Mesodermal cell (in vitro differentiated cells): ENCODE results near the gene AKAP13.

Experiments used
- H3K27ac ChIP-seq: 2 replicates; pipeline ENCODE4 v1.7.0; 2013; ENCODE audit warnings: mild to moderate bottlenecking, low read depth, low read length, moderate library complexity; ENCODE audit not compliant: severe bottlenecking
- H3K36me3 ChIP-seq: 2 replicates; pipeline ENCODE4 v1.7.1; 2013; ENCODE audit warnings: mild to moderate bottlenecking, low read length, moderate library complexity; ENCODE audit not compliant: control insufficient read depth, insufficient read depth
- H3K4me1 ChIP-seq: one replicate; pipeline ENCODE4 v1.7.1; 2013; ENCODE audit warnings: mild to moderate bottlenecking, low read length; ENCODE audit not compliant: insufficient read depth, control insufficient read depth, poor library complexity, severe bottlenecking
- H3K4me3 ChIP-seq: 2 replicates; pipeline ENCODE4 v1.7.0; 2013; ENCODE audit warnings: low read length, control low read depth, mild to moderate bottlenecking; ENCODE audit not compliant: insufficient read depth, poor library complexity, severe bottlenecking; ENCODE audit errors: extremely low read depth
- H3K9me3 ChIP-seq: 2 replicates; pipeline ENCODE4 v1.7.1; 2013; ENCODE audit warnings: mild to moderate bottlenecking, low read length, moderate library complexity; ENCODE audit not compliant: control insufficient read depth
- WGBS, 2 experiments: methylation state at CpG; one replicate each; pipeline ENCODE4 v1.1.5; 2013; ENCODE audit warnings: missing lambda C conversion rate in 2 of 2; ENCODE audit not compliant: insufficient coverage in 2 of 2; 5-methylcytosine and 5-hydroxymethylcytosine counted together

The AKAP13 gene

DNA sequence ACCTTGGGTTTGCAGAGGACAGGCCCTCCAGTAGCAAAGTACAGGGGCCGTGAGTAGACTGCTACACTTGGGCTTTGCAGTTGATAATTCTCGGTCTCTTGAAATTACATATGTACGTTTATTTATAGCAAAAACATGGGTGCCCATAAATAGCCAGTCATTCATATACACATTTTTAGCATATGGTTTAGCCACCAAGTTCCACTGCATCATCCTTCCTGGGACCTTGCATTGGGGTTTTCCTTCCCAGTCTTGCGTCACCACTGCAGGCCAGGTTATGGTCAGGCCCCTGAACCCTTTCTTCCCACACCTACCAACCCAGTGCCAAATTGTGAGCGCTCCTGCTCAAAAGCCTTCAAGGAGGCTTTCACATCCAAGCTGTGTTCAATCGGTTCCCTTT is 401.7 kb downstream of the AKAP13 start:
- Histone ChIP-seq H3K36me3 (peaks cover 3% of the 10 kb centered on the region), H3K4me3 (no peak overlapping the region), H3K27ac (no peak overlapping the region), H3K4me1 (peaks cover 17% of the 10 kb centered on the region), H3K9me3 (no peaks in the 10 kb centered on the region)
- WGBS, 2 experiments, result 92 to 93% methylated on average over 4 to 6 of the region's 6 CpGs

DNA sequence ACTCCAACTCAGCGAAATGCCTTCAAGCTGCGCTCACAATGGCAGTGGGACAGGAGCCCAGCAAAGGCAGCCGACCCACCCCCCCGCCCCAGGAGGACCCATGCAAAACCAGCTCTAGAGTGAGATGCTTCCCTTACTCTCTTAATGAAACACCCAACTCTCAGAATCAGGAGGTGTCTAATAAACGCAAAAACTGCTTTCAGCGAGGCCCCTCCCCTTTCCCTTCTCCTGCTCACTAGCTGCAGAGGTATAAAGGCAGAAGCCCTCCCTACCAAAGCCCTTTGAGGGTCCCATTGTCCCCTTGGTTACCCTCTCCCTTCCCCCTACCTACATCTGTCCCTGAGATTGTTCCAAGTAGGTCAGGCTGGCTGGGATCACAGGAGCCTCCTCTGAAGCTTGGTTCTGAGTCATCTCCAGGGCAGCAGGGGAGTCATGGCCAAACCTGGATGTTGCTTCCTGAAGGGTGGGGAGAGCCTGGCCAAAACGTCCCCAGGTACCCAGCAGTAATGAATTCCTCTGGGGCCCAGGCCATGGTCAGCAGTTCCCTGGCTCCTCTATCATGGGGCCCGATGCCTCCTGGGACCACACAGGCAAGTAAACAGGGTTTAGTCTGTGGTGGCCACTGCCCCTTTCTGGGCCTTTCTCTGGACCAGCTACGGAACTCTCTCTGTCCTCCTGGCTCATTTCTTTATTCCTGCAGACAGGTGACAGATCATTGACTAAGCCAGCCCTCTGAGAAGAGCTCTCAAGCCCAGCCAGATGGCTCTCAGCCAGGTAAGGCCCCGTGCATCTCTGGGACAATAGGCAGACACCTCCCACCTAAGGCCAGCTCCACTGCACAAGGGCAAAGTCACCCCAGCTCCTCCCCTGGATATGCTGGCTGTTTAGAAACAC is 405.7 kb downstream of the AKAP13 start:
- H3K9me3 ChIP-seq, result no peaks in the 10 kb centered on the region
- no peak overlapping the region for H3K4me3 ChIP-seq
- H3K36me3 ChIP-seq, result peaks cover 3% of the 10 kb centered on the region
- peaks cover 20% of the 10 kb centered on the region for H3K4me1 ChIP-seq
- 65 to 66% methylated on average over 6 to 9 of the region's 10 CpGs for WGBS, 2 experiments
- H3K27ac ChIP-seq, result peak overlapping the region; percentile 73

DNA sequence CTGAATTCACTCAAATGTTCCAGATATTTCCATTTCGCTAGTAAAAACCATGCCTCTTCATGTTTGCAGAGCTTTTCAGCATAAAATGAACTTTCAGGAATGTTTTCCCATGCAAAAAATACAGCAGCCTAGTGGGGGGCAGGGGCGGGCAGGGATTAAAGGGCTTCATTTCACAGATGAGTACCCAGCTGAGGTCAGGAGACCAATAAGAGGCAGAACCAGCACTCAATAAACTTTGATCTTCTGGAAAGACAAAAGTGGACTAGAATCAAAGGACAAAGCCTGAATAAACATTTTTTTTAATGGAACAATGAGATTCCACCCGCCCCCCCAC is 406.3 kb downstream of the AKAP13 start:
- Histone ChIP-seq H3K4me1 (peaks cover 20% of the 10 kb centered on the region), H3K27ac (no peak overlapping the region), H3K36me3 (peaks cover 3% of the 10 kb centered on the region), H3K9me3 (no peaks in the 10 kb centered on the region), H3K4me3 (no peak overlapping the region)
- WGBS, 2 experiments, result 93 to 100% methylated on average over 2 of the region's 3 CpGs

DNA sequence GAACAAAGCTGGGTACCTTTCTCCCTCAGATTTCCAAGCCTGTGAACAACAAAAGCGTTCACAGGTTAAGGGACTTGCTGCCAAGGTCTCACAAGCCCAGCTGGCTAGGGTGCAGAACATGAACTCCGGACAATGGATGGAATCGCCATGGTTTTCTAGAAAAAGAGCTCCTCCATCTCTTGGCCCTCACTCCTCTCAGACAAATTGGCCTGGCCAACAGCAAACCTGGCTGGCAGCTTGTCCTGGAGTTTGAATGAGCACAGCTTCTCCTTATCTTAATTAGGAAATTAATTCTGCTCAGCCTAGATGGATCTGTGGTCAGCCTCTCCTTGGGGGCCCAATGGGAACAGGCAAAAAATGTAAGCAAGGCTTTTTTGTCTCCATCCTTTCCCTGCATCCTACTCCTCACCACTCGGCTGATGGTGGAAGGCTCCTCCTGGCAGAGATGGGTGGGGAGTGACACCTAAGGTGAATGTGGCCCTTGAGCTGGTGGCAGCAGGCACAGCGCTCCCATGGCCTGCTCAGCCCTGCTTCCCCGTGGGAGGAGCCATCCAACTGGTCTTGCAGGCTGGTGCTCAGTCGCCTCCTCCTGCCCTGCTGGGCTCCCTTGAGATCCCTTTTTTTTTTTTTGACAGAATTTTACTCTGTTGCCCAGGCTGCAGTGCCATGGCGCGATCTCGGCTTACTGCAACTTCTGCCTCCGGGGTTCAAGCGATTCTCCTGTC is 408.5 kb downstream of the AKAP13 start:
- peaks cover 3% of the 10 kb centered on the region for H3K36me3 ChIP-seq
- H3K27ac ChIP-seq, result no peak overlapping the region
- peaks cover 20% of the 10 kb centered on the region for H3K4me1 ChIP-seq
- no peak overlapping the region for H3K4me3 ChIP-seq
- H3K9me3 ChIP-seq, result no peaks in the 10 kb centered on the region
- WGBS, 2 experiments, result 90 to 91% methylated on average over 9 to 11 of the region's 12 CpGs

DNA sequence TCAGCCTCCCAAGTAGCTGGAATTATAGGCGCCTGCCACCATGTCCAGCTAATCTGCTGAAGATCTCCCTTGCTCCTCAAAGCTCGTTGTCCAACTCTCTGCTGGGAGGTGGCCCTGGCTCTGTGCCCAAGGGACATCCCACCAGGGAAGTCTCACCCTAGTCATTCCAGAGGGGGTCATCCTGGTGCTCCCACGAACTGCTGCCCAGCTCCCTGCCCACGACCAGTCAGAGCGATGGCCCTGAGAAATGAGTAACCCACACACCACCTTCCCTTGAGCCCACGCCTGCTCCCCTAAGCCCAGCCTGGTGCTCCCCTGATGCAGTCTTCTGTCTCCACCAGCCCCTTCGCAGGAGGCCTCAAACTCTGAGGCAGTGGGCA is 409.1 kb downstream of the AKAP13 start:
- Histone ChIP-seq H3K4me3 (no peak overlapping the region), H3K4me1 (peaks cover 20% of the 10 kb centered on the region), H3K27ac (no peak overlapping the region), H3K36me3 (peaks cover 3% of the 10 kb centered on the region), H3K9me3 (no peaks in the 10 kb centered on the region)
- 97 to 98% methylated on average over 5 to 6 of the region's 7 CpGs for WGBS, 2 experiments

DNA sequence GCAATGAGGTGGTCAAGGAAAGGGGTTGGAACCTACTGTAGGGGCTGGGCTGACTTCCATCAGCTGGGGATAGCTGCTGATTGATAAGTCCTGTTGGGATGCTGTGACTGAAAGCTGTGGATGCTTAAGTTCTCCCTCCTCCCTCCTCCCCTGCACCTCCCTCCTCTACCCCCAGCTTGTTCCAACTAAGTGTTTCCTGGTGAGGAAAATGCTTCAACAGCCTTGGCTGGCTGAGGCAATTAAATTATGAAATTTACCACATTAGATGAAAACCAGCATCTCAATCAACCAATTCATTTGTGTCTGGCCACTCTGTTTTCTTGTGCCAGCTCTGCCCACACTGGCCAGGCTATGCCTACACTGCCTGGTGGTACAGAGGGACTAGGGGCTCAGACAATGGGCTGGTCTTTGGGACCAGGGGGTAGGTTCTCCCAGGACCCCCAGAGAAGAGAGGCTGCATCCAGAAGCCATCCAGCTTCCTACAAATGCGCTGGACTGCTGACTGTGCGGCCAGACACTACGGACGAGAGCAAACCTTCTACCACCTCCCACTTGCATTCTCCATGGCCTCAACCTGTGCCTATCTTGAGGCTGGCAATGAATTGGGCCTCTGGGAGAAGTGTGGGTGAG is 411.8 kb downstream of the AKAP13 start:
- peaks cover 5% of the 10 kb centered on the region for H3K4me1 ChIP-seq
- H3K36me3 ChIP-seq, result peaks cover 3% of the 10 kb centered on the region
- 97 to 100% methylated on average over 2 to 4 of the region's 4 CpGs for WGBS, 2 experiments
- H3K27ac ChIP-seq, result no peak overlapping the region
- H3K4me3 ChIP-seq, result no peak overlapping the region
- no peaks in the 10 kb centered on the region for H3K9me3 ChIP-seq

DNA sequence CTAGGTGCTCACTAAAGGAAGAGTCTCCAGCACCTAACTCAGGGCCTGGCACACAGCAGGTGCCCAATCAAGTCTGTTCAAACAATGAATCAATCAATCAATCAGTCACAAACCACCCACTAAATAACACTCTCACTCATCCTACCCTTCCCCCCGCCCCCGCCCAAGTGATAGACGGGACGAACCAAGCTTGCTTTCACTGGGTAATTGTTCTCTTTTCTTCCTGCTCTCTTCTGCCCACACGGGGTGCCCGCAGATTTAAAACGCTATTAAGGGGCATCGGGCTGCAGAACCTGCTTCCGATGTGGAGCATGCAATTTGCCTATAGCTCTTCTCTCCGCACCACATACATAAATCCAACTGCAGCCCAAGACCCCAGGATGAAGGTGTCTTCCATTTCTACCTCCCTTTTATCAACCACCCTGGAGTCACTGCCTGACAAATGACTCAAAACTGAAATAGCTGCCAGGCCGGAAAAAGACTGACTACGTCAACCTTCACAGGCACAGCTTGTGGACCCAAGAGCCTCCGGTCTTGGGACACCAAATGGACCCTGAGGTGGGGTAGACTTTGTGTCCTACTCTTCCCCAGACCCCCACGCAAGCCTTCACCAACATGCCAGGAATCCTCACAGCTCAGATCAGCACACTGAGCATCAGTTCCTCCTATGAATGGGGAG is 412.6 kb downstream of the AKAP13 start:
- Histone ChIP-seq H3K27ac (no peak overlapping the region), H3K9me3 (no peaks in the 10 kb centered on the region), H3K4me1 (peaks cover 5% of the 10 kb centered on the region), H3K4me3 (peak overlapping the region; percentile 88), H3K36me3 (peaks cover 3% of the 10 kb centered on the region)
- 66% methylated on average over 10 to 13 of the region's 14 CpGs for WGBS, 2 experiments

DNA sequence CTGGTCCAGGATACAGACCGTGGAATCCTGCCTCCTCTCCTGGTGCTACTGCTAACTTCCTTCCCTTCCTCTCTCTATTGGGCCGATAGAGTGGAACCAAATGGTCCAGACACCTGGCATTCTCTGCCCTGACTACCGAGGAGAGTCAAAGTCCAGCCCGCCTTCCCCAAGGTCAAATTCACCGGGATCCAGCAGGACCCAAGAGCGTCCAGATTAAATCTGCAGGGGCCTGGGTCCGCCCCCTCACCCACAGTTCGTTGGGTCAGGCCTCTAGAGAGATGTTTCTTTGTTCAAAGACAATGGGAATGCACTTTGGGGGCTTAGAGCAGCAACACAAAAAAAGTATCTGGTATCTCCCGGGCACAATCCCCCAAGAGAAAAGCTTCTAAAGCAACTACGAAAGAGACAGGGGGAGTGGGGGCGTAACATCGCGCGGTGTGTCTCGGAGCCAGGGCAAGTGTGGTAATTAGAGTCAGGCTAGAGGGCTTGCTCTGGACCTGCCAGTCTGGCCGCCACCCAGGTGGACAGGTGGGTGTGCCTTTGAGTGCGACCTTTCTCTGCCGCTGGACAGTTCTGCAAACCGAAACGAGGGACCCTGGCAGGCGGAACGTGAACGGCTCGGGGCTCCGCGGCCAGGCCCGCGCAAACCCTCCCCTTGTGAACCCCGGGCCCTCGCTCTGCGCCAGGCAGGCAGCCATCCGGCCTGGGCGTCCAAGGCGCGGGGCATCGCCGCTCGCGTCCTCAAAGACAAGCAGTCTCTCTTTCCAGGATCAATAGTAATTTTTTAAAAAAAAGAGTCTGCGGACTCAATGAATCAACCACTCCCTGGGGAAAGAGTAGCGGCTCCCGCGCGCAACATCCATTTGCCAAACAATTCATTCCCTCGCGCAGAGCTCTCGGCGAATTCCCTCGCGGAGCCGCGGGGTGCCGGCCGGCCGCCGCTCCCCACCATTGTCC is 413.5 kb downstream of the AKAP13 start:
- peaks cover 3% of the 10 kb centered on the region for H3K4me1 ChIP-seq
- H3K27ac ChIP-seq, result peak overlapping the region; percentile 81
- H3K4me3 ChIP-seq, result peak overlapping the region; percentile 88
- H3K36me3 ChIP-seq, result peaks cover 3% of the 10 kb centered on the region
- H3K9me3 ChIP-seq, result no peaks in the 10 kb centered on the region
- 3 to 4% methylated on average over 23 to 27 of the region's 56 CpGs for WGBS, 2 experiments

DNA sequence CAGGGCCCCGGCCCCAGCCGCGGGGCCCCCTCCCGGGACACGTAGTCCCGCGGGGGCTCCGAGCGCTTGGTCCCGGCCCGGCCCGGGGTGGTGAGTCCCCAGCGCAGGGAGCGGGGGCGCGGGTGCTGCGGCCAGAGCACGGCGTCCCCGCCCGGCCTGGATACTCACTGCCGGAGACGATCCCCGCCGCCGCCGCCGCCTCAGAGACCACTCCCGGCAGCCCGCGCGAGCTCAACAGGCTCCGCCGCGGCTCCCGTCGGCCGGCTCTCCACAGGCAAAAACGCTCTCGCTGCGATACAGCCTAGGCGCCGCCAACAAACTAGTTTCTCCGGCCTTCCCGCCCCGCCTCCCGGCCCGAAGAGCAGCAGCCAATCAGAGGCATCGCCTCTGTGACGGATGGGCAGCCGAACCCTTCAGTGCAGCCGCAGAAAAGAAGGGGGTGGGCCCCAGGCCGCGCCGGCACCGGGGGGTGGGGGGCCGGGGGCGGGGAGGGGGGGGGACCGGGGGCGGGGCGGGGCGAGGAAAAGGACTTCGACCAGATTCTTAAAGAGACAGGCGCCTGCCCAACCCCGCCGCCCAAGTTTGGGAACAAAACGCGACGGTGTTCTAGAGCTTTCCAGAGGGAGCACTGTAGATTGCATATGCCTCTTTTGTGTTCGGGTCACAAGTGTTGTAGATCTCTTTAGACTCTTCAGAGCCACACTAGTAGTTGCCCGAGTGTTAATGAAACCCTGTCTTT is 414.4 kb downstream of the AKAP13 start, which contains the start of gene KLHL25:
Gene KLHL25 (minus strand): TSS at position 328 of the 739 bp plus-strand sequence. CDS start 25,115 bp downstream, outside the sequence.
- Histone ChIP-seq H3K4me1 (peaks cover 3% of the 10 kb centered on the region), H3K36me3 (peaks cover 3% of the 10 kb centered on the region), H3K9me3 (no peaks in the 10 kb centered on the region), H3K27ac (peak within 1 kb of the TSS; percentile 81), H3K4me3 (peak within 1 kb of the TSS; percentile 88)
- WGBS, 2 experiments, result 1% methylated on average over 30 to 49 of the region's 71 CpGs
